ENCODE measurements around the gene C2CD4A. TPM values are rescaled to one million over a fixed set of nuclear protein-coding genes. Genes with fewer than 3 reads are reported as not detected.

C2CD4A gene
- total and polyA plus RNA-seq, 9 of the 15 experiments (the other 6 are each of a cell fraction or from before 2014, with no cell fraction given): not detected

- TF ChIP-seq, protein P1, sequence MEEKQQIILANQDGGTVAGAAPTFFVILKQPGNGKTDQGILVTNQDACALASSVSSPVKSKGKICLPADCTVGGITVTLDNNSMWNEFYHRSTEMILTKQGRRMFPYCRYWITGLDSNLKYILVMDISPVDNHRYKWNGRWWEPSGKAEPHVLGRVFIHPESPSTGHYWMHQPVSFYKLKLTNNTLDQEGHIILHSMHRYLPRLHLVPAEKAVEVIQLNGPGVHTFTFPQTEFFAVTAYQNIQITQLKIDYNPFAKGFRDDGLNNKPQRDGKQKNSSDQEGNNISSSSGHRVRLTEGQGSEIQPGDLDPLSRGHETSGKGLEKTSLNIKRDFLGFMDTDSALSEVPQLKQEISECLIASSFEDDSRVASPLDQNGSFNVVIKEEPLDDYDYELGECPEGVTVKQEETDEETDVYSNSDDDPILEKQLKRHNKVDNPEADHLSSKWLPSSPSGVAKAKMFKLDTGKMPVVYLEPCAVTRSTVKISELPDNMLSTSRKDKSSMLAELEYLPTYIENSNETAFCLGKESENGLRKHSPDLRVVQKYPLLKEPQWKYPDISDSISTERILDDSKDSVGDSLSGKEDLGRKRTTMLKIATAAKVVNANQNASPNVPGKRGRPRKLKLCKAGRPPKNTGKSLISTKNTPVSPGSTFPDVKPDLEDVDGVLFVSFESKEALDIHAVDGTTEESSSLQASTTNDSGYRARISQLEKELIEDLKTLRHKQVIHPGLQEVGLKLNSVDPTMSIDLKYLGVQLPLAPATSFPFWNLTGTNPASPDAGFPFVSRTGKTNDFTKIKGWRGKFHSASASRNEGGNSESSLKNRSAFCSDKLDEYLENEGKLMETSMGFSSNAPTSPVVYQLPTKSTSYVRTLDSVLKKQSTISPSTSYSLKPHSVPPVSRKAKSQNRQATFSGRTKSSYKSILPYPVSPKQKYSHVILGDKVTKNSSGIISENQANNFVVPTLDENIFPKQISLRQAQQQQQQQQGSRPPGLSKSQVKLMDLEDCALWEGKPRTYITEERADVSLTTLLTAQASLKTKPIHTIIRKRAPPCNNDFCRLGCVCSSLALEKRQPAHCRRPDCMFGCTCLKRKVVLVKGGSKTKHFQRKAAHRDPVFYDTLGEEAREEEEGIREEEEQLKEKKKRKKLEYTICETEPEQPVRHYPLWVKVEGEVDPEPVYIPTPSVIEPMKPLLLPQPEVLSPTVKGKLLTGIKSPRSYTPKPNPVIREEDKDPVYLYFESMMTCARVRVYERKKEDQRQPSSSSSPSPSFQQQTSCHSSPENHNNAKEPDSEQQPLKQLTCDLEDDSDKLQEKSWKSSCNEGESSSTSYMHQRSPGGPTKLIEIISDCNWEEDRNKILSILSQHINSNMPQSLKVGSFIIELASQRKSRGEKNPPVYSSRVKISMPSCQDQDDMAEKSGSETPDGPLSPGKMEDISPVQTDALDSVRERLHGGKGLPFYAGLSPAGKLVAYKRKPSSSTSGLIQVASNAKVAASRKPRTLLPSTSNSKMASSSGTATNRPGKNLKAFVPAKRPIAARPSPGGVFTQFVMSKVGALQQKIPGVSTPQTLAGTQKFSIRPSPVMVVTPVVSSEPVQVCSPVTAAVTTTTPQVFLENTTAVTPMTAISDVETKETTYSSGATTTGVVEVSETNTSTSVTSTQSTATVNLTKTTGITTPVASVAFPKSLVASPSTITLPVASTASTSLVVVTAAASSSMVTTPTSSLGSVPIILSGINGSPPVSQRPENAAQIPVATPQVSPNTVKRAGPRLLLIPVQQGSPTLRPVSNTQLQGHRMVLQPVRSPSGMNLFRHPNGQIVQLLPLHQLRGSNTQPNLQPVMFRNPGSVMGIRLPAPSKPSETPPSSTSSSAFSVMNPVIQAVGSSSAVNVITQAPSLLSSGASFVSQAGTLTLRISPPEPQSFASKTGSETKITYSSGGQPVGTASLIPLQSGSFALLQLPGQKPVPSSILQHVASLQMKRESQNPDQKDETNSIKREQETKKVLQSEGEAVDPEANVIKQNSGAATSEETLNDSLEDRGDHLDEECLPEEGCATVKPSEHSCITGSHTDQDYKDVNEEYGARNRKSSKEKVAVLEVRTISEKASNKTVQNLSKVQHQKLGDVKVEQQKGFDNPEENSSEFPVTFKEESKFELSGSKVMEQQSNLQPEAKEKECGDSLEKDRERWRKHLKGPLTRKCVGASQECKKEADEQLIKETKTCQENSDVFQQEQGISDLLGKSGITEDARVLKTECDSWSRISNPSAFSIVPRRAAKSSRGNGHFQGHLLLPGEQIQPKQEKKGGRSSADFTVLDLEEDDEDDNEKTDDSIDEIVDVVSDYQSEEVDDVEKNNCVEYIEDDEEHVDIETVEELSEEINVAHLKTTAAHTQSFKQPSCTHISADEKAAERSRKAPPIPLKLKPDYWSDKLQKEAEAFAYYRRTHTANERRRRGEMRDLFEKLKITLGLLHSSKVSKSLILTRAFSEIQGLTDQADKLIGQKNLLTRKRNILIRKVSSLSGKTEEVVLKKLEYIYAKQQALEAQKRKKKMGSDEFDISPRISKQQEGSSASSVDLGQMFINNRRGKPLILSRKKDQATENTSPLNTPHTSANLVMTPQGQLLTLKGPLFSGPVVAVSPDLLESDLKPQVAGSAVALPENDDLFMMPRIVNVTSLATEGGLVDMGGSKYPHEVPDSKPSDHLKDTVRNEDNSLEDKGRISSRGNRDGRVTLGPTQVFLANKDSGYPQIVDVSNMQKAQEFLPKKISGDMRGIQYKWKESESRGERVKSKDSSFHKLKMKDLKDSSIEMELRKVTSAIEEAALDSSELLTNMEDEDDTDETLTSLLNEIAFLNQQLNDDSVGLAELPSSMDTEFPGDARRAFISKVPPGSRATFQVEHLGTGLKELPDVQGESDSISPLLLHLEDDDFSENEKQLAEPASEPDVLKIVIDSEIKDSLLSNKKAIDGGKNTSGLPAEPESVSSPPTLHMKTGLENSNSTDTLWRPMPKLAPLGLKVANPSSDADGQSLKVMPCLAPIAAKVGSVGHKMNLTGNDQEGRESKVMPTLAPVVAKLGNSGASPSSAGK (IDR thresholded peaks at IDR 0.05): peak; percentile 87
- TF ChIP-seq IFI16 (CRISPR knock-in tag; IDR thresholded peaks at IDR 0.05): no peak
- TF ChIP-seq HDGF (IDR thresholded peaks at IDR 0.05): no peak
- TF ChIP-seq CREB3L1 (IDR thresholded peaks at IDR 0.05; ENCODE audit: borderline replicate concordance, low read depth): 0 out of 2 replicates have a peak, but pooled peaks have one; percentile 8
- TF ChIP-seq ARHGAP35 (IDR thresholded peaks at IDR 0.05; ENCODE audit: partially characterized antibody): no peak
- no peak for TF ChIP-seq NCOA2 (IDR thresholded peaks at IDR 0.05; ENCODE audit: partially characterized antibody in 2 of 2)
- no peak for TF ChIP-seq HDAC3 (IDR thresholded peaks at IDR 0.05; ENCODE audit: borderline replicate concordance, partially characterized antibody)
- no peak for TF ChIP-seq ZBTB2 (IDR thresholded peaks at IDR 0.05)
- TF ChIP-seq FOXA1 (IDR thresholded peaks at IDR 0.05; ENCODE audit: borderline replicate concordance): no peak
- TF ChIP-seq ZFPM2 (CRISPR knock-in tag; IDR thresholded peaks at IDR 0.05): no peak
- TF ChIP-seq BRF2 (IDR thresholded peaks at IDR 0.05; ENCODE audit: borderline replicate concordance, insufficient read depth, insufficient read length): no peak
- no peak for TF ChIP-seq MEF2A (IDR thresholded peaks at IDR 0.05; ENCODE audit: control insufficient read depth, low read depth, low read length)
- TF ChIP-seq SPI1 (IDR thresholded peaks at IDR 0.05; ENCODE audit: borderline replicate concordance, low read depth, low read length): peak; percentile 85
- no peak for TF ChIP-seq CHD1 (IDR thresholded peaks at IDR 0.05; ENCODE audit: low read length)
Measured at GRCh38 chr15:62059816-62060112, 7.0 kb upstream of the C2CD4A start (continued).

All from K562 (cell line).